AG08395 (cell line): Measurements from ENCODE around the gene TRUB2.

Experiments used
- DNase-seq: peaks from one replicate; pipeline ENCODE4 v3.0.0; 2012; ENCODE audit warnings: mixed read lengths, low spot score

TRUB2 gene

GRCh38 chr9:128322404-128323211 lies at the start of gene TRUB2, which contains the start of gene COQ4:
TSS of gene TRUB2 (minus strand) at chr9:128322447. CDS start at chr9:128322408, 39 bp downstream.
TSS of gene COQ4 (plus strand) at chr9:128322839. CDS start at chr9:128322859, 20 bp downstream.
- DNase-seq: peak; percentile 95

- DNase-seq: no peak
Measured at GRCh38 chr9:128371630-128372117, 49.4 kb upstream of the TRUB2 start.

- DNase-seq: peak; percentile 97
Measured at GRCh38 chr9:128370752-128371629, 48.7 kb upstream of the TRUB2 start, which contains the start of gene URM1. TSS of gene URM1 (plus strand) at chr9:128371374. CDS start at chr9:128371381, 7 bp downstream.

GRCh38 chr9:128370367-128370751 lies 48.1 kb upstream of the TRUB2 start:
- DNase-seq: no peak

- no peak for DNase-seq
Measured at GRCh38 chr9:128369024-128369706, 46.9 kb upstream of the TRUB2 start.

GRCh38 chr9:128365525-128365924 lies 43.3 kb upstream of the TRUB2 start:
- no peak for DNase-seq

GRCh38 chr9:128362774-128363173 lies 40.5 kb upstream of the TRUB2 start:
- DNase-seq: no peak

GRCh38 chr9:128361986-128362646 lies 39.9 kb upstream of the TRUB2 start:
- DNase-seq: peak; percentile 90

GRCh38 chr9:128361296-128361985 lies 39.2 kb upstream of the TRUB2 start:
- no peak for DNase-seq

- DNase-seq: no peak
Measured at GRCh38 chr9:128360826-128361225, 38.6 kb upstream of the TRUB2 start.

GRCh38 chr9:128358861-128359260 lies 36.6 kb upstream of the TRUB2 start:
- peak; percentile 27 for DNase-seq

- no peak for DNase-seq
Measured at GRCh38 chr9:128358090-128358489, 35.8 kb upstream of the TRUB2 start.

- DNase-seq: no peak
Measured at GRCh38 chr9:128355451-128355850, 33.2 kb upstream of the TRUB2 start.

- no peak for DNase-seq
Measured at GRCh38 chr9:128349772-128350171, 27.5 kb upstream of the TRUB2 start.

GRCh38 chr9:128349125-128349524 lies 26.9 kb upstream of the TRUB2 start:
- no peak for DNase-seq

GRCh38 chr9:128344931-128345605 lies 22.8 kb upstream of the TRUB2 start:
- DNase-seq: no peak

- DNase-seq: no peak
Measured at GRCh38 chr9:128343855-128344254, 21.6 kb upstream of the TRUB2 start.

- no peak for DNase-seq
Measured at GRCh38 chr9:128342971-128343680, 20.9 kb upstream of the TRUB2 start.

- DNase-seq: peak; percentile 85
Measured at GRCh38 chr9:128341435-128341849, 19.2 kb upstream of the TRUB2 start.
